Cardiac muscle cell (in vitro differentiated cells and primary cell): ENCODE measurements around the gene HMCN1. TPM values are rescaled to one million over a fixed set of nuclear protein-coding genes. Genes with fewer than 3 reads are reported as not detected.

Experiments used
- DNase-seq, 2 donors: peaks; one replicate each; pipeline versions ENCODE4 v3.0.0 to v3.0.0-alpha.2; 2010 to 2017; ENCODE audit warnings: low read depth in 1 of 2, low spot score in 1 of 2
- H3K27ac ChIP-seq: fragments of 200-600 bp; sonication (generic); 2 replicates; pipeline ENCODE4 v1.5.1; 2016
- H3K27me3 ChIP-seq: fragments of 200-600 bp; sonication (generic); 2 replicates; pipeline ENCODE4 v1.6.0; 2016; ENCODE audit warnings: control low read depth
- H3K36me3 ChIP-seq: fragments of 200-600 bp; sonication (generic); 2 replicates; pipeline ENCODE4 v1.5.1; 2016; ENCODE audit warnings: control low read depth
- H3K4me1 ChIP-seq: fragments of 200-600 bp; sonication (generic); 2 replicates; pipeline ENCODE4 v1.8.1; 2017; ENCODE audit warnings: low read depth, mild to moderate bottlenecking, mixed run types
- H3K4me3 ChIP-seq: fragments of 200-600 bp; sonication (generic); 2 replicates; pipeline ENCODE4 v1.5.1; 2016; ENCODE audit warnings: mild to moderate bottlenecking
- H3K9me3 ChIP-seq: fragments of 200-600 bp; sonication (generic); 2 replicates; pipeline ENCODE4 v1.5.1; 2017; ENCODE audit warnings: low read depth, mild to moderate bottlenecking, control low read depth
- CTCF ChIP-seq: IDR thresholded peaks from 2 replicates; pipeline ENCODE4 v1.5.1; 2012; ENCODE audit warnings: low read depth, mild to moderate bottlenecking, low read length
- polyA plus RNA-seq: library from polyadenylated mRNA; unstranded; fragments of >200 nt; fragmentation: Nextera tagmentation; extraction: Ambion mirVana; gene quantifications from 2 replicates; pipeline ENCODE4 v1.2.1, GENCODE V29; 2016
- total RNA-seq: library from RNA; depleted of rRNA; stranded (reverse); fragments of >200 nt; gene quantifications from 2 replicates; pipeline ENCODE4 v1.2.3, GENCODE V29; 2016

HMCN1 gene
- total and polyA plus RNA-seq, 2 experiments from 2014 or later = 4.9 to 28.5 TPM

- H3K4me3 ChIP-seq = no peak overlapping the region
- peaks cover 4% of the 10 kb centered on the region for H3K36me3 ChIP-seq
- H3K27ac ChIP-seq = no peak overlapping the region
- TF ChIP-seq CTCF = no peak
- no peaks in the 10 kb centered on the region for H3K27me3 ChIP-seq
- H3K9me3 ChIP-seq = no peaks in the 10 kb centered on the region
- no peaks in the 10 kb centered on the region for H3K4me1 ChIP-seq
- DNase-seq = no peak
Observed at GRCh38 chr1:185998391-185998790, 264.2 kb downstream of the HMCN1 start.

DNA sequence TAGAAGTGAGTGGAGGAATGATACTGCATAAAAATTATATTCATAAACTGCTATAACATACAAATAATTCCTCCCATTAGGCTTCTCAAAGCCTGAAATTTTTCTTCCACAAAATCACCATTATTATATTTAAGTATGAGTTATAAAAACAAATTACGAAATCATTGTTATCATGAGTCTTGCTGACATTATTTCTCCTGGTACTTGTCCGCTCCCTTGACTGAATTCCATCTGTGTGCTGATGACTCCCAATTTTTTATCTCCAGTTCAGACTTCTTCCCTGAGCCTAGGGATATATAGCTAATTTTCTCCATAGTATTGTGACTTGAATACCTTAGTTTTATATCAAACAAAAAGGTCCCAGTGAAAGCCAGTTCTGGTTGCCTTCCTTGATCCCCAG is 268.2 kb downstream of the HMCN1 start:
- no peak overlapping the region for H3K4me3 ChIP-seq
- H3K36me3 ChIP-seq = peaks cover 6% of the 10 kb centered on the region
- no peaks in the 10 kb centered on the region for H3K27me3 ChIP-seq
- DNase-seq = peak in 1 of 2 donors; percentile 51
- no peaks in the 10 kb centered on the region for H3K4me1 ChIP-seq
- H3K9me3 ChIP-seq = no peaks in the 10 kb centered on the region
- no peak for TF ChIP-seq CTCF
- no peak overlapping the region for H3K27ac ChIP-seq

DNA sequence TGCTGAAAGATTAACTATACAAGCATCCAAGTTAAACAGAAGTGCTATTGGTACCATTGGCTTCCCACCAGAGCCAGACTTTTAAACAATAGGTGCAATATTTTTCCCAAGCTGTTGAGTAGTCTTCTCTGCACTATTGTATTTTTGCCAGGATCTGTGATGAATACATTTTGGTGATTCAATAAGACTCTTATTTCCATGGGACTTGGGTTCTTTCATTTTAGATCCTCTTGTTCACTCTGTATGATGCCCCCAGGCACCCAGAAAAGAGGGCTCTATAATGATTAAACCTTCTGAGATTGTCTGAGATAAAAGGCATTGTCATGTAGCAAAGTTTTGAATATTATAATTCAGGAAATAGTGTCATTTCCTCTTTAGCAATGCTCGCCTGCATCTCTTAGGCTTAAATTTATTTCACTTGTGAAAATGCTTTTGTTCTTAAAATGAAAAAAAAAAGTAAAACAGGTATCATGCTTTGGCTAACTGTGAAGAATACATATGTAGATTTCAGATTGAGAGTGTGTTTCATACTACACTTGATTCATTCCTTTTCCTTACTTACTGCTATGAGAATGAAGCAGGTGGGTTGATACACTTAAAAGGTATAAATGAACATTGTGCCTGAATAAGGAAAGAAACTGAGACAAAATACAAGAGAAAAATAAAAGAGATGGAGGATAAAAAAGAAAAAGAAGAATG is 275.0 kb downstream of the HMCN1 start:
- Histone ChIP-seq H3K4me1 (no peaks in the 10 kb centered on the region), H3K27ac (no peak overlapping the region), H3K36me3 (peaks cover 7% of the 10 kb centered on the region), H3K27me3 (no peaks in the 10 kb centered on the region), H3K4me3 (no peak overlapping the region), H3K9me3 (no peaks in the 10 kb centered on the region)
- peak in 1 of 2 donors; percentile 66 for DNase-seq
- no peak for TF ChIP-seq CTCF

GRCh38 chr1:186014370-186015037 is 280.3 kb downstream of the HMCN1 start:
- H3K27ac ChIP-seq = no peak overlapping the region
- no peaks in the 10 kb centered on the region for H3K27me3 ChIP-seq
- H3K36me3 ChIP-seq = peaks cover 3% of the 10 kb centered on the region
- no peaks in the 10 kb centered on the region for H3K4me1 ChIP-seq
- DNase-seq = peak in 1 of 2 donors; percentile 60
- no peak for TF ChIP-seq CTCF
- no peak overlapping the region for H3K4me3 ChIP-seq
- H3K9me3 ChIP-seq = no peaks in the 10 kb centered on the region

DNA sequence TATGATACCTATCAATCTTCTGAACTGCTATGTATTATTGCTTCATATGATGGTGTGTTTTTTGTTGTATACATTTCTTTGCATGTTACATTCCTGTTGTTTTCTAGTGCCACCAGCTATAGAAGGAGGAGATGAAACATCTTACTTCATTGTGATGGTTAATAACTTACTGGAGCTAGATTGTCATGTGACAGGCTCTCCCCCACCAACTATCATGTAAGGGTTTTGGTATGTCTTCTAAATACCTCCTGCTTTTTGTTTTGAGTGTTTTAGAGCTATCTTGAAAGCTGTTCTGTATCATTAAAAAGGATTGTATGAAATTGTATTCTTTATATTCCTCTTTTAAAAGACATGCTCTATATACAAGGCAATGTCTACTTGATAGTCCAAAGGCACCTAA is 282.7 kb downstream of the HMCN1 start:
- H3K9me3 ChIP-seq = no peaks in the 10 kb centered on the region
- TF ChIP-seq CTCF = no peak
- no peaks in the 10 kb centered on the region for H3K4me1 ChIP-seq
- no peaks in the 10 kb centered on the region for H3K27me3 ChIP-seq
- H3K4me3 ChIP-seq = no peak overlapping the region
- DNase-seq = no peak
- peaks cover 3% of the 10 kb centered on the region for H3K36me3 ChIP-seq
- no peak overlapping the region for H3K27ac ChIP-seq
